ENCODE data around the gene POT1. TPM values are rescaled to one million over a fixed set of nuclear protein-coding genes. Genes with fewer than 3 reads are reported as not detected.

The POT1 gene
- total and polyA plus RNA-seq, 2 donors (not counting 3 experiments of a cell fraction or from before 2014, with no cell fraction given), result 11.1 to 22.4 TPM

DNA sequence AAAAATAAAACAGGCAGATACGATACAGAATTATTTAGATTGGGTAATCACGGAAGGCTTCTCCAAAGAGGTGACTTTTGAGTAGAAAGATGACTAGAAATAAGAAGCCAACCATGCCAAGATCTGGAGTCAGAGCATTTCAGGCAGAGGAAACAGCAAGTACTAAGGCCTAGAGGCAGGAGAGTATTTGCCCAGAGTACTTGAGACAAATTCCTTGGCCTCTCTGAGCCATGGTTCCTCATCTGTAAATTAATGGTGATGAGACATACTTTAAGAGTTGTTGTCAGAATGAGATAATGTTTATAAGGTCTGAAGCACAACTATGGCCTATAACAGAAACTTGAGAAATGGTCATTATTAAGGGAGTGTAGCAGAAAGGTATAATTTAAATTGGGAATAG, 148.2 kb downstream of the POT1 start:
- POLR2A ChIA-PET, result no interaction called here
- dilution Hi-C loops (cut with MboI; ENCODE audit: extremely low pct_ligation_motif_present, low sequenced_read_pairs) (no loop called here), intact Hi-C loops (cut with micrococcal nuclease) (loop anchor here (5.0 kb wide), 1 partner anchor 694 kb away; no protein-coding TSS in a partner anchor)
- TF ChIP-seq POLR2AphosphoS5 (IDR thresholded peaks at IDR 0.05; ENCODE audit: insufficient read depth, low read depth, low read length) (no peak), JUN (IDR thresholded peaks at IDR 0.05; ENCODE audit: borderline replicate concordance, insufficient read depth, insufficient read length, low read depth) (no peak), EZH2 (IDR thresholded peaks at IDR 0.05; ENCODE audit: borderline replicate concordance, low read depth, low read length, severe bottlenecking) (no peak), MYC (IDR thresholded peaks at IDR 0.05; ENCODE audit: low read depth, low read length) (no peak), POLR2A (IDR thresholded peaks at IDR 0.05; ENCODE audit: low read depth, low read length) (no peak)
- TF ChIP-seq, protein P1, sequence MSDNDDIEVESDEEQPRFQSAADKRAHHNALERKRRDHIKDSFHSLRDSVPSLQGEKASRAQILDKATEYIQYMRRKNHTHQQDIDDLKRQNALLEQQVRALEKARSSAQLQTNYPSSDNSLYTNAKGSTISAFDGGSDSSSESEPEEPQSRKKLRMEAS (IDR thresholded peaks at IDR 0.05; ENCODE audit: insufficient read depth, insufficient read length), result no peak
- Histone ChIP-seq H2AFZ (ENCODE audit: low read depth, low read length) (no peak overlapping the region), H4K20me1 (replicated peaks; ENCODE audit: control insufficient read depth, extremely low read depth, insufficient read depth, low read length) (no peaks in the 10 kb centered on the region), H3K9ac (replicated peaks; ENCODE audit: extremely low read depth, insufficient read depth, low read length) (no peak overlapping the region), H3K79me2 (ENCODE audit: control insufficient read depth, insufficient read depth, low read length) (no peaks in the 10 kb centered on the region), H3K36me3 (ENCODE audit: control insufficient read depth in 2 of 2, extremely low read depth in 1 of 2, insufficient read depth in 2 of 2, low read length in 2 of 2) (no peaks in the 10 kb centered on the region), H3K4me3 (replicated peaks in 1 of 3; ENCODE audit: insufficient read depth in 1 of 3, low read depth in 1 of 3, low read length in 3 of 3) (no peak overlapping the region), H3K4me2 (ENCODE audit: insufficient read depth, low read length) (no peak overlapping the region), H3K27ac (ENCODE audit: insufficient read depth, low read depth, low read length) (no peak overlapping the region), H3K27me3 (ENCODE audit: control insufficient read depth in 2 of 2, insufficient read depth in 2 of 2, low read length in 2 of 2) (no peaks in the 10 kb centered on the region), H3K4me1 (ENCODE audit: control insufficient read depth, extremely low read depth, insufficient read depth, low read length) (peaks cover 14% of the 10 kb centered on the region), H3K9me3 (replicated peaks; ENCODE audit: control insufficient read depth, insufficient read depth, low read length) (no peaks in the 10 kb centered on the region), H3K9me1 (replicated peaks; ENCODE audit: control insufficient read depth, extremely low read depth, insufficient read depth, low read length) (no peaks in the 10 kb centered on the region)
- no peak for FAIRE-seq
- no TSS peak for BruUV-seq (replicated peaks)
- no peak for DNase-seq (ENCODE audit: low read depth, low spot score)
- CTCF ChIA-PET, result interaction anchor here (4.2 to 7.9 kb wide), 2 partner anchors 626 to 681 kb away, joined by 80 to 217 read pairs; no protein-coding TSS in a partner anchor

DNA sequence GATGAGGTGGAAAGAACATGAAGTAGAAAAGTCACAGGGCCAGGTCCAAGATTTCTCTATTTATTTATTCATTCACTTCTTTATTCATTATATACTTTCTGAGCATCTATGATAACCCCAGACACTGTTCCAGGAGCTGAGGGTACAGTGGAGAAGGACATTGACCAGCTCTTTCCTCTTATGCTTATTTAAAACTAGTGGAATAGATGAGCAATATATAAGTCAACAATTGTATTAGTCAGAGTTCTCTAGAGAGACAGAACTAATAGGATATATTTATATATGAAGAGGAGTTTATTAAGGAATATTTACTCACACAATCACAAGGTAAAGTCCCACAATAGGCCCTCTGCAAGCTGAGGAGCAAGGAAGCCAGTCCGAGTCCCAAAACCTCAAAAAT, 149.0 kb downstream of the POT1 start:
- POLR2A ChIA-PET, result no interaction called here
- H3K79me2 ChIP-seq (ENCODE audit: control insufficient read depth, insufficient read depth, low read length), result no peaks in the 10 kb centered on the region
- FAIRE-seq (no peak), DNase-seq (ENCODE audit: low read depth, low spot score) (no peak)
- intact Hi-C loops (cut with micrococcal nuclease) (loop anchor here (5.0 kb wide), 1 partner anchor 693 kb away; no protein-coding TSS in a partner anchor), dilution Hi-C loops (cut with MboI; ENCODE audit: extremely low pct_ligation_motif_present, low sequenced_read_pairs) (no loop called here)
- TF ChIP-seq POLR2AphosphoS5 (IDR thresholded peaks at IDR 0.05; ENCODE audit: insufficient read depth, low read depth, low read length) (no peak), EZH2 (IDR thresholded peaks at IDR 0.05; ENCODE audit: borderline replicate concordance, low read depth, low read length, severe bottlenecking) (no peak), JUN (IDR thresholded peaks at IDR 0.05; ENCODE audit: borderline replicate concordance, insufficient read depth, insufficient read length, low read depth) (no peak), FOS (IDR thresholded peaks at IDR 0.05; ENCODE audit: borderline replicate concordance, insufficient read depth, low read length) (no peak), GATA2 (IDR thresholded peaks at IDR 0.05; ENCODE audit: insufficient read depth, insufficient read length, low read depth, low read length) (no peak), POLR2A (IDR thresholded peaks at IDR 0.05; ENCODE audit: low read depth, low read length) (no peak), MYC (IDR thresholded peaks at IDR 0.05; ENCODE audit: low read depth, low read length) (no peak)
- TF ChIP-seq, protein P2, sequence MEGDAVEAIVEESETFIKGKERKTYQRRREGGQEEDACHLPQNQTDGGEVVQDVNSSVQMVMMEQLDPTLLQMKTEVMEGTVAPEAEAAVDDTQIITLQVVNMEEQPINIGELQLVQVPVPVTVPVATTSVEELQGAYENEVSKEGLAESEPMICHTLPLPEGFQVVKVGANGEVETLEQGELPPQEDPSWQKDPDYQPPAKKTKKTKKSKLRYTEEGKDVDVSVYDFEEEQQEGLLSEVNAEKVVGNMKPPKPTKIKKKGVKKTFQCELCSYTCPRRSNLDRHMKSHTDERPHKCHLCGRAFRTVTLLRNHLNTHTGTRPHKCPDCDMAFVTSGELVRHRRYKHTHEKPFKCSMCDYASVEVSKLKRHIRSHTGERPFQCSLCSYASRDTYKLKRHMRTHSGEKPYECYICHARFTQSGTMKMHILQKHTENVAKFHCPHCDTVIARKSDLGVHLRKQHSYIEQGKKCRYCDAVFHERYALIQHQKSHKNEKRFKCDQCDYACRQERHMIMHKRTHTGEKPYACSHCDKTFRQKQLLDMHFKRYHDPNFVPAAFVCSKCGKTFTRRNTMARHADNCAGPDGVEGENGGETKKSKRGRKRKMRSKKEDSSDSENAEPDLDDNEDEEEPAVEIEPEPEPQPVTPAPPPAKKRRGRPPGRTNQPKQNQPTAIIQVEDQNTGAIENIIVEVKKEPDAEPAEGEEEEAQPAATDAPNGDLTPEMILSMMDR (IDR thresholded peaks at IDR 0.05; ENCODE audit: extremely low read depth in 1 of 2, insufficient read depth in 1 of 2, low read depth in 1 of 2, low read length in 2 of 2), result no peak
- TF ChIP-seq, protein P1 (IDR thresholded peaks at IDR 0.05; ENCODE audit: insufficient read depth, insufficient read length), result no peak
- no peak overlapping the region for H2AFZ ChIP-seq (ENCODE audit: low read depth, low read length)
- H3K4me3 ChIP-seq (replicated peaks in 1 of 3; ENCODE audit: insufficient read depth in 1 of 3, low read depth in 1 of 3, low read length in 3 of 3), result no peak overlapping the region
- CTCF ChIA-PET, result interaction anchor here (7.9 kb wide), 1 partner anchor 680 kb away, joined by 217 read pairs; no protein-coding TSS in a partner anchor
- BruUV-seq (replicated peaks), result no TSS peak
- H3K9me1 ChIP-seq (replicated peaks; ENCODE audit: control insufficient read depth, extremely low read depth, insufficient read depth, low read length), result no peaks in the 10 kb centered on the region
- H3K36me3 ChIP-seq (ENCODE audit: control insufficient read depth in 2 of 2, extremely low read depth in 1 of 2, insufficient read depth in 2 of 2, low read length in 2 of 2), result no peaks in the 10 kb centered on the region
- H3K4me2 ChIP-seq (ENCODE audit: insufficient read depth, low read length), result no peak overlapping the region
- no peaks in the 10 kb centered on the region for H3K9me3 ChIP-seq (replicated peaks; ENCODE audit: control insufficient read depth, insufficient read depth, low read length)
- peaks cover 14% of the 10 kb centered on the region for H3K4me1 ChIP-seq (ENCODE audit: control insufficient read depth, extremely low read depth, insufficient read depth, low read length)
- no peaks in the 10 kb centered on the region for H4K20me1 ChIP-seq (replicated peaks; ENCODE audit: control insufficient read depth, extremely low read depth, insufficient read depth, low read length)
- no peaks in the 10 kb centered on the region for H3K27me3 ChIP-seq (ENCODE audit: control insufficient read depth in 2 of 2, insufficient read depth in 2 of 2, low read length in 2 of 2)
- no peak overlapping the region for H3K9ac ChIP-seq (replicated peaks; ENCODE audit: extremely low read depth, insufficient read depth, low read length)
- no peak overlapping the region for H3K27ac ChIP-seq (ENCODE audit: insufficient read depth, low read depth, low read length)
